GM12864 (cell line): ENCODE data around the gene MAGI2.

ENCODE experiments used
- DNase-seq: peaks from one replicate; pipeline ENCODE4 v3.0.0-alpha.2; 2011; ENCODE audit warnings: low read depth
- H3K4me3 ChIP-seq: 2 replicates; pipeline ENCODE4 v1.5.1; 2011; ENCODE audit warnings: mild to moderate bottlenecking, low read depth, low read length, control low read depth
- CTCF ChIP-seq: IDR thresholded peaks from 2 replicates; pipeline ENCODE4 v1.5.1; 2011; ENCODE audit warnings: low read depth, mild to moderate bottlenecking, moderate library complexity, low read length, control low read depth, inconsistent platforms; ENCODE audit errors: missing control alignments

The MAGI2 gene

DNA sequence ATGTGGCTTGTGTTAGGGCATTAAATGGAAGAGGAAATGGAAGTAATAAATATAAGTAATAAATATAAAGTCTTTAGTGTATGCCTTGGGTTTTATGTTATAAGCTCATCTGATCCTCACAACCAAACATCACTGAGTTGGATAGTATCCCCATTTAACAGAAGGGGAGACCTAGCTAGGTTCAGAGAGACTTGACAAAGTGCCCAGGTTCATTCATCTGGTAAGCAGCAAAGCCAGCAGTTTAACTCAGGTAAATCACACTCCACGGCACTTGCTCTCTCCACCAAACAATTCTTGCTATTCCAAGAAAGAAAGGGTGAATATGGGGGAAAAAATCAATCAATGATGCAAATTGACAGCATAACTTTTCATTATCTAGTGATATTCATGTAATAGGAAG is 167.3 kb downstream of the MAGI2 start:
- no peak overlapping the region for H3K4me3 ChIP-seq
- DNase-seq, result no peak
- TF ChIP-seq CTCF, result no peak

- no peak overlapping the region for H3K4me3 ChIP-seq
- no peak for TF ChIP-seq CTCF
These were observed 167.7 kb downstream of the MAGI2 start for GRCh38 chr7:79285756-79286155.

GRCh38 chr7:79284211-79284610 is 169.3 kb downstream of the MAGI2 start:
- TF ChIP-seq CTCF, result no peak
- no peak overlapping the region for H3K4me3 ChIP-seq
- no peak for DNase-seq

More at GRCh38 chr7:79285756-79286155, 167.7 kb downstream of the MAGI2 start:
- DNase-seq, result no peak

GRCh38 chr7:79282882-79283602 is 170.4 kb downstream of the MAGI2 start:
- no peak overlapping the region for H3K4me3 ChIP-seq
- no peak for TF ChIP-seq CTCF
- DNase-seq, result no peak

GRCh38 chr7:79282070-79282694 is 171.3 kb downstream of the MAGI2 start:
- no peak for DNase-seq
- no peak overlapping the region for H3K4me3 ChIP-seq
- TF ChIP-seq CTCF, result no peak

DNA sequence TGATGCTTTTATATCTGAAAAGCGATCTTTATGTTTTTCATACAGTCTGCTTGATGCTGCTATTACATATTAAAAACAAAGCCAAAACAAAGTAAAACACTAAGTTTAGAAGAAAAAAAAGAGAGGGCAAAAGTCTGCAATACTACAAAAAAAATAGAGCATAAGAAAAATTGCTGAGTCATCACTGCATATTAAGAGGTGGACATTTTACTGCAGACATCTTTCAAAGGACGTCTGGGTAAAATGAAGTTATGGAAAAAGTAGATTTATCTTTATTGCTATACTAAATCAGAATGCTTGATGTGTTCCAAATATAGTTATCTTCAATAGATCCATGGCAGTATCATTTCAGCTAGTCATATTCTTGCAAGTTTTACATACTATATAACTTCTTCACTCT is 172.0 kb downstream of the MAGI2 start:
- DNase-seq, result no peak
- TF ChIP-seq CTCF, result no peak
- H3K4me3 ChIP-seq, result no peak overlapping the region

- H3K4me3 ChIP-seq, result no peak overlapping the region
- DNase-seq, result no peak
- no peak for TF ChIP-seq CTCF
These were observed 180.5 kb downstream of the MAGI2 start for GRCh38 chr7:79272938-79273337.
